Prostate gland (tissue), 2 donors: Measurements from ENCODE around the gene GIMAP4.

Experiments
- CTCF ChIP-seq, 4 experiments: fragments of 200-600 bp in 2 of 4; fragments of 450-650 bp in 2 of 4; sonication (generic) in 2 of 4; IDR thresholded peaks; 1 replicate in 3 of 4; 2 replicates in 1 of 4; pipeline ENCODE4 v1.5.1; 2016 to 2019; ENCODE audit warnings: antibody characterized with exemption in 4 of 4, mild to moderate bottlenecking in 2 of 4, moderate library complexity in 2 of 4
- POLR2A ChIP-seq: fragments of 450-650 bp; IDR thresholded peaks from one replicate; pipeline ENCODE4 v1.6.1; 2016; ENCODE audit warnings: antibody characterized with exemption, mild to moderate bottlenecking
- POLR2AphosphoS5 ChIP-seq: sonication (generic); formaldehyde crosslinking; IDR thresholded peaks from one replicate; pipeline ENCODE4 v1.6.1; 2017; ENCODE audit warnings: antibody characterized with exemption

GRCh38 chr7:150564566-150564965 lies 2.6 kb upstream of the GIMAP4 start:
- TF ChIP-seq CTCF (IDR thresholded peaks at IDR 0.05) (no peak), POLR2A (no peak), POLR2AphosphoS5 (no peak)
